Upper lobe of right lung (tissue), 1 donor: ENCODE measurements around the gene HTR3E. TPM values are rescaled to one million over a fixed set of nuclear protein-coding genes. Genes with fewer than 3 reads are reported as not detected.

ENCODE experiments used
- ATAC-seq: fragments of 200-7000 bp; cut with Tn5 transposase; one replicate; pipeline ENCODE4 v1.9.1; 2020; ENCODE audit warnings: mild to moderate bottlenecking, moderate library complexity
- DNase-seq: peaks from one replicate; pipeline ENCODE4 v3.0.0-alpha.2; 2020
- H3K27ac ChIP-seq: fragments of 200-600 bp; one replicate; pipeline ENCODE4 v1.8.0; 2022
- H3K27me3 ChIP-seq: fragments of 200-600 bp; one replicate; pipeline ENCODE4 v1.8.0; 2022; ENCODE audit warnings: mild to moderate bottlenecking
- H3K36me3 ChIP-seq: fragments of 200-600 bp; one replicate; pipeline ENCODE4 v1.8.0; 2022
- H3K4me1 ChIP-seq: fragments of 200-600 bp; one replicate; pipeline ENCODE4 v1.8.0; 2022
- H3K4me3 ChIP-seq: fragments of 200-600 bp; one replicate; pipeline ENCODE4 v1.8.0; 2022; ENCODE audit warnings: mild to moderate bottlenecking
- H3K9me3 ChIP-seq: fragments of 200-600 bp; one replicate; pipeline ENCODE4 v1.8.0; 2022
- CTCF ChIP-seq: fragments of 200-600 bp; IDR thresholded peaks from one replicate; pipeline ENCODE4 v1.8.0; 2022; ENCODE audit warnings: antibody characterized with exemption
- intact Hi-C: fragments of 100-400 bp; cut with DNase I; formaldehyde crosslinking; loops from one replicate; pipeline ENCODE4 v1.11.0; 2022
- total RNA-seq: library from RNA; stranded (reverse); fragmentation: NEBNext Ultra II Directional; extraction: Animal tissue kit (Norgen Biotek cat#: 25700); gene quantifications from one replicate; pipeline ENCODE4 v1.2.1, GENCODE V29; 2021
- donor health status: DM: no; HTN: yes; CAD: no; lungs with severe emphysema.

The HTR3E gene
- total RNA-seq, 1 donor from 2014 or later: not detected

DNA sequence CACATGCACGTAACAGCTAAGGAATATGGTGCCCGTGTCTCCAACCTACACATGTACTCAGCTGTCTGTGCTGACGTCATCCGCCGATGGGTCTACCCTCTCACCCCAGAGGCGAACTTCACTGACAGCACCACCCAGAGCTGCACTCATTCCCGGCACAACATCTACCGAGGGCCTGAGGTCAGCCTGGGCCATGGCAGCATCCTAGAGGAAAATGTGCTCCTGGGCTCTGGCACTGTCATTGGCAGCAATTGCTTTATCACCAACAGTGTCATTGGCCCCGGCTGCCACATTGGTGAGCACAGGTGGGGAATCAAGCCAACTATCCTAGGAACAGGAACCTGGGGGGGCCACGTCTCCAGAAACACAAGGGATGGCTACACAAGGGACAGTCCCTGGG, 43.6 kb downstream of the HTR3E start:
- Histone ChIP-seq H3K4me3 (no peak overlapping the region), H3K36me3 (peaks cover 81% of the 10 kb centered on the region), H3K9me3 (no peaks in the 10 kb centered on the region), H3K27me3 (no peaks in the 10 kb centered on the region), H3K27ac (no peak overlapping the region), H3K4me1 (peaks cover 17% of the 10 kb centered on the region)
- TF ChIP-seq CTCF: no peak
- ATAC-seq: no peak
- intact Hi-C loops: loop anchor here (10.0 kb wide), 1 partner anchor 104 kb away; the partner anchor contains the start of genes ALG3 and EEF1AKMT4
- DNase-seq: no peak

GRCh38 chr3:184142199-184142598, 45.3 kb downstream of the HTR3E start:
- no peak for TF ChIP-seq CTCF
- Histone ChIP-seq H3K27me3 (no peaks in the 10 kb centered on the region), H3K4me1 (peaks cover 2% of the 10 kb centered on the region), H3K9me3 (no peaks in the 10 kb centered on the region), H3K4me3 (no peak overlapping the region), H3K27ac (no peak overlapping the region), H3K36me3 (peaks cover 94% of the 10 kb centered on the region)
- no peak for DNase-seq
- no peak for ATAC-seq
- intact Hi-C loops: loop anchor here (10.0 kb wide), 1 partner anchor 103 kb away; the partner anchor contains the start of genes ALG3 and EEF1AKMT4

- Histone ChIP-seq H3K4me3 (no peak overlapping the region), H3K27ac (no peak overlapping the region), H3K9me3 (no peaks in the 10 kb centered on the region), H3K4me1 (no peaks in the 10 kb centered on the region), H3K36me3 (peaks cover 84% of the 10 kb centered on the region), H3K27me3 (no peaks in the 10 kb centered on the region)
- DNase-seq (no peak), ATAC-seq (no peak)
- intact Hi-C loops: loop anchor here (10.0 kb wide), 1 partner anchor 101 kb away; the partner anchor contains the start of genes ALG3 and EEF1AKMT4
- TF ChIP-seq CTCF: no peak
Observed at GRCh38 chr3:184143327-184143726, 46.5 kb downstream of the HTR3E start.

DNA sequence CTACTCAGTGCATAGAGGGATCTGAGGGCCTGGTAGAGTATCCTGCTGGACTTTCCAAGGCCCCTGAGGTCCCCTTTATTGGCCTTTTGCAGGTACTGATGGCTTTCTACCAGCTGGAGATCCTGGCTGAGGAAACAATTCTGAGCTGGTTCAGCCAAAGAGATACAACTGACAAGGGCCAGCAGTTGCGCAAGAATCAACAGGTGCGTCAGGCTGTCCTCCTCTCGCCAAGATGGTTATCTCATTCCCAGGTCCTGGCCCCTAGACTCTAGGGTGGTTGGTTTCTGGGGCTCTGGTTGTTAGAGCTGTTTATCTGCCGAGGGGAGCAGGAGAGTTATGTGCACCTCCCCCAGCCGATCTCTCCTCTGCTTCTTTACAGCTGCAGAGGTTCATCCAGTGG, 47.6 kb downstream of the HTR3E start:
- H3K9me3 ChIP-seq: no peaks in the 10 kb centered on the region
- no peak overlapping the region for H3K27ac ChIP-seq
- TF ChIP-seq CTCF: no peak
- H3K4me3 ChIP-seq: no peak overlapping the region
- intact Hi-C loops: loop anchor here (10.0 kb wide), 1 partner anchor 100 kb away; the partner anchor contains the start of genes ALG3 and EEF1AKMT4
- H3K4me1 ChIP-seq: no peaks in the 10 kb centered on the region
- DNase-seq (no peak), ATAC-seq (no peak)
- H3K27me3 ChIP-seq: no peaks in the 10 kb centered on the region
- peaks cover 72% of the 10 kb centered on the region for H3K36me3 ChIP-seq

- Histone ChIP-seq H3K36me3 (peaks cover 68% of the 10 kb centered on the region), H3K9me3 (no peaks in the 10 kb centered on the region), H3K27ac (no peak overlapping the region), H3K4me1 (no peaks in the 10 kb centered on the region), H3K4me3 (no peak overlapping the region), H3K27me3 (no peaks in the 10 kb centered on the region)
- TF ChIP-seq CTCF: peak; percentile 45
- intact Hi-C loops: loop anchor here (10.0 kb wide), 1 partner anchor 100 kb away; the partner anchor contains the start of genes ALG3 and EEF1AKMT4
- DNase-seq (peak; percentile 66), ATAC-seq (peak; percentile 90)
Observed at GRCh38 chr3:184145111-184145524, 48.3 kb downstream of the HTR3E start.
